ENCODE measurements around the gene ANAPC2. TPM values are rescaled to one million over a fixed set of nuclear protein-coding genes. Genes with fewer than 3 reads are reported as not detected.

ANAPC2 gene
- total and polyA plus RNA-seq, 2 of the 4 experiments (the other 2 are of a cell fraction) = 9.3 to 29.5 TPM

- H3K56ac ChIP-seq (ENCODE audit: extremely low read depth, insufficient read depth, low read length) = no peak overlapping the region
- H3K9me1 ChIP-seq (ENCODE audit: insufficient read depth, low read length) = peaks cover 8% of the 10 kb centered on the region
- no peak overlapping the region for H2BK15ac ChIP-seq (ENCODE audit: low read depth, low read length)
- no peaks in the 10 kb centered on the region for H3K9me3 ChIP-seq (ENCODE audit: control insufficient read depth, insufficient read depth, low read length)
- intact Hi-C loops (cut with micrococcal nuclease) = no loop called here
- H3K27me3 ChIP-seq (ENCODE audit: control insufficient read depth, insufficient read depth, low read length) = peaks cover 49% of the 10 kb centered on the region
- dilution Hi-C loops (cut with HindIII; ENCODE audit: low sequenced_read_pairs, unreplicated experiment) = no loop called here
- H3K23ac ChIP-seq (ENCODE audit: low read depth, low read length) = no peak overlapping the region
- no TSS peak for BruUV-seq (replicated peaks)
- H2AK9ac ChIP-seq (replicated peaks; ENCODE audit: low read depth, low read length, poor library complexity) = peak overlapping the region; percentile 88
- no peak overlapping the region for H2BK20ac ChIP-seq (ENCODE audit: low read depth, low read length)
- H3K36me3 ChIP-seq (ENCODE audit: control insufficient read depth, insufficient read depth, low read length) = no peaks in the 10 kb centered on the region
- H3K14ac ChIP-seq (replicated peaks; ENCODE audit: low read depth, low read length) = no peak overlapping the region
- ChIA-PET CTCF (no interaction called here), POLR2A (ENCODE audit: unreplicated experiment) (no interaction called here)
- no peak overlapping the region for H4K5ac ChIP-seq (ENCODE audit: low read depth, low read length)
- H2AFZ ChIP-seq (replicated peaks; ENCODE audit: low read length, poor library complexity) = peak overlapping the region; percentile 95
- no peak overlapping the region for H3K4ac ChIP-seq (ENCODE audit: low read depth, low read length)
- no peak overlapping the region for H3K18ac ChIP-seq (ENCODE audit: low read depth, low read length)
- ATAC-seq (ENCODE audit: low read depth) = peak; percentile 94
- no peak overlapping the region for H2BK120ac ChIP-seq (ENCODE audit: low read depth, low read length)
- no peak overlapping the region for H3K9ac ChIP-seq (ENCODE audit: low read depth, low read length)
- no peak overlapping the region for H2BK5ac ChIP-seq (ENCODE audit: low read depth, low read length, poor library complexity, severe bottlenecking)
- no peaks in the 10 kb centered on the region for H3K79me1 ChIP-seq (ENCODE audit: low read depth in 1 of 2, low read length in 2 of 2)
- no peak overlapping the region for H4K8ac ChIP-seq (ENCODE audit: low read depth in 2 of 2, low read length in 2 of 2)
- peaks cover 2% of the 10 kb centered on the region; the same call in 1 of the 2 replicates for H3K4me1 ChIP-seq (ENCODE audit: control insufficient read depth, insufficient read depth, low read length)
- H4K91ac ChIP-seq (ENCODE audit: insufficient read depth, low read depth, low read length) = no peak overlapping the region
- peak; percentile 21 for DNase-seq
- TF ChIP-seq NFE2L2 (IDR thresholded peaks at IDR 0.05; ENCODE audit: low read depth, low read length) (no peak), RAD21 (IDR thresholded peaks at IDR 0.05; ENCODE audit: low read length) (no peak), SMC3 (IDR thresholded peaks at IDR 0.05; ENCODE audit: low read depth, low read length) (no peak), MAFK (IDR thresholded peaks at IDR 0.05; ENCODE audit: low read depth, low read length) (no peak), BHLHE40 (IDR thresholded peaks at IDR 0.05; ENCODE audit: low read depth, low read length) (no peak), CHD1 (IDR thresholded peaks at IDR 0.05; ENCODE audit: low read depth, low read length) (no peak), RFX5 (IDR thresholded peaks at IDR 0.05; ENCODE audit: low read depth, low read length) (no peak), RCOR1 (IDR thresholded peaks at IDR 0.05; ENCODE audit: insufficient replicate concordance, low read length) (no peak), CTCF (conservative IDR thresholded peaks at IDR 0.05; ENCODE audit: low read depth, low read length) (no peak)
- in situ Hi-C loops (cut with MboI; ENCODE audit: low sequenced_read_pairs) = no loop called here
- H3K4me3 ChIP-seq (ENCODE audit: insufficient read depth, low read depth, low read length) = peak overlapping the region; percentile 51
- no peak overlapping the region for H2AK5ac ChIP-seq (ENCODE audit: low read depth, low read length)
- WGBS, 2 experiments (ENCODE audit: extremely low coverage in 2 of 2, insufficient read length in 1 of 2) = 9% methylated on average over 26 of the region's 65 CpGs; no CpG with 5 or more reads in 1 of the 2 experiments
- 0 out of 2 replicates have a peak, but pooled peaks cover 5% of the 10 kb centered on the region for H4K20me1 ChIP-seq (ENCODE audit: insufficient read depth, low read length)
- peak overlapping the region; percentile 94 for H3K4me2 ChIP-seq (ENCODE audit: low read depth, low read length)
- no peak overlapping the region for H3K27ac ChIP-seq (ENCODE audit: insufficient read depth, low read length)
Observed at GRCh38 chr9:137156567-137157375, 31.6 kb downstream of the ANAPC2 start.
